ENCODE results near the gene SPEM3.

Gene SPEM3

GRCh38 chr17:7460850-7461660, 32.4 kb downstream of the SPEM3 start:
- TF ChIP-seq CTCF (IDR thresholded peaks at IDR 0.05), result no peak

- TF ChIP-seq CTCF (IDR thresholded peaks at IDR 0.05), result no peak
These were observed 34.1 kb downstream of the SPEM3 start for GRCh38 chr17:7462474-7463371.

GRCh38 chr17:7463372-7463846, 34.8 kb downstream of the SPEM3 start:
- no peak for TF ChIP-seq CTCF (IDR thresholded peaks at IDR 0.05)

GRCh38 chr17:7464081-7464480, 35.4 kb downstream of the SPEM3 start:
- no peak for TF ChIP-seq CTCF (IDR thresholded peaks at IDR 0.05)

- no peak for TF ChIP-seq CTCF (IDR thresholded peaks at IDR 0.05)
These were observed 37.1 kb downstream of the SPEM3 start for GRCh38 chr17:7465597-7466275.

- no peak for TF ChIP-seq CTCF (IDR thresholded peaks at IDR 0.05)
These were observed 37.6 kb downstream of the SPEM3 start for GRCh38 chr17:7466318-7466638.

GRCh38 chr17:7466639-7467341, 38.1 kb downstream of the SPEM3 start:
- no peak for TF ChIP-seq CTCF (IDR thresholded peaks at IDR 0.05)

All from LNCAP (cell line).